K562 (cell line): ENCODE data around the gene FADS1. TPM values are rescaled to one million over a fixed set of nuclear protein-coding genes. Genes with fewer than 3 reads are reported as not detected.

Experiments used
- ATAC-seq: fragments of 200-7000 bp; cut with Tn5 transposase; 3 replicates; pipeline ENCODE4 v1.9.1; 2020; ENCODE audit warnings: moderate library complexity
- BruUV-seq: library from RNA; stranded (reverse); fragments of 400-500 nt; replicated peaks from 2 replicates; lab custom pipeline; 2021; lab: Mats Ljungman, UMichigan
- CTCF ChIA-PET: fragments of 300-600 bp; formaldehyde crosslinking; extraction: SDS; loops from one replicate; lab custom pipeline; 2021; ENCODE audit warnings: low intra/inter-chr PET ratio; lab: Yijun Ruan, JAX
- POLR2A ChIA-PET: fragments of 300-600, 350-650 bp; sonication (Branson Sonifier 250); formaldehyde crosslinking; extraction: SDS; loops from one replicate; lab custom pipeline; 2021; ENCODE audit warnings: antibody characterized with exemption, inconsistent platforms; lab: Yijun Ruan, JAX
- DNase-seq, 4 experiments: peaks; one replicate each; pipeline versions ENCODE4 v3.0.0 to v3.0.0-alpha.2; 2011 to 2018; ENCODE audit warnings: low spot score in 3 of 4, mixed read lengths in 3 of 4; ENCODE audit errors: extremely low read depth in 1 of 4
- FAIRE-seq: peaks from 2 replicates; lab custom pipeline; 2011; peaks lifted over from hg19 to GRCh38; lab: Jason Lieb, UNC
- H2AFZ ChIP-seq: 2 replicates; pipeline ENCODE4 v1.6.0; 2011; ENCODE audit warnings: low read depth, low read length, control low read depth, inconsistent platforms
- H3K27ac ChIP-seq: fragments of 200-600 bp; 3 replicates; pipeline ENCODE4 v1.8.0; 2011; ENCODE audit warnings: low read depth, mild to moderate bottlenecking, control low read depth, inconsistent platforms, low read length, moderate library complexity, mixed read lengths; ENCODE audit errors: extremely low read depth
- H3K27me3 ChIP-seq, 2 experiments: fragments of 300-600 bp in 1 of 2; 2 replicates in 1 of 2; 3 replicates in 1 of 2; pipeline versions ENCODE4 v1.6.0 to v1.8.0; 2011; ENCODE audit warnings: inconsistent platforms in 2 of 2, low read length in 2 of 2, mild to moderate bottlenecking in 1 of 2, mixed read lengths in 1 of 2, moderate library complexity in 1 of 2; ENCODE audit not compliant: control insufficient read depth in 2 of 2, insufficient read depth in 2 of 2
- H3K36me3 ChIP-seq: fragments of 300-600 bp; 3 replicates; pipeline ENCODE4 v1.8.0; 2011; ENCODE audit warnings: mild to moderate bottlenecking, low read length, inconsistent platforms; ENCODE audit not compliant: control insufficient read depth, insufficient read depth
- H3K4me1 ChIP-seq, 2 experiments: fragments of 200-600 bp in 1 of 2; replicated peaks in 1 of 2; 2 replicates in 1 of 2; 3 replicates in 1 of 2; pipeline versions ENCODE4 v1.5.1 to v1.8.0; 2011; ENCODE audit warnings: inconsistent platforms in 2 of 2, low read length in 2 of 2, mild to moderate bottlenecking in 1 of 2, mixed read lengths in 1 of 2, moderate library complexity in 1 of 2; ENCODE audit not compliant: control insufficient read depth in 2 of 2, insufficient read depth in 2 of 2
- H3K4me2 ChIP-seq: 2 replicates; pipeline ENCODE4 v1.6.1; 2011; ENCODE audit warnings: low read length, control low read depth, inconsistent platforms, mixed read lengths; ENCODE audit not compliant: insufficient read depth
- H3K4me3 ChIP-seq: fragments of 200-600 bp; sonication (generic), shearing (Covaris generic); 2 replicates; pipeline ENCODE4 v1.5.1; 2016; ENCODE audit warnings: control low read depth, inconsistent platforms
- H3K79me2 ChIP-seq: fragments of 200-600 bp; 3 replicates; pipeline ENCODE4 v1.8.0; 2011; ENCODE audit warnings: low read length, inconsistent platforms; ENCODE audit not compliant: control insufficient read depth, insufficient read depth
- H3K9ac ChIP-seq, 2 experiments: 2 replicates each; pipeline versions ENCODE4 v1.6.0 to v1.6.1; 2011; ENCODE audit warnings: low read depth in 2 of 2, low read length in 2 of 2, control low read depth in 1 of 2, inconsistent platforms in 1 of 2, mild to moderate bottlenecking in 1 of 2, mixed read lengths in 1 of 2; ENCODE audit not compliant: insufficient read depth in 1 of 2
- H3K9me1 ChIP-seq: one replicate; pipeline ENCODE4 v1.6.0; 2011; ENCODE audit warnings: inconsistent platforms, mild to moderate bottlenecking, low read length, moderate library complexity; ENCODE audit not compliant: control insufficient read depth, insufficient read depth
- H3K9me3 ChIP-seq: replicated peaks from 2 replicates; pipeline ENCODE4 v1.5.1; 2011; ENCODE audit warnings: low read depth, low read length, inconsistent platforms; ENCODE audit not compliant: control insufficient read depth, insufficient read depth
- H4K20me1 ChIP-seq: replicated peaks from 2 replicates; pipeline ENCODE4 v1.6.1; 2011; ENCODE audit warnings: low read length, inconsistent platforms, mixed read lengths; ENCODE audit not compliant: control insufficient read depth, insufficient read depth
- CSDE1 ChIP-seq, 2 experiments: fragments of 450-650 bp; IDR thresholded peaks; 2 replicates each; pipeline ENCODE4 v1.6.1; 2016; ENCODE audit warnings: mild to moderate bottlenecking in 1 of 2
- GABPB1 ChIP-seq: sonication (generic); formaldehyde crosslinking; IDR thresholded peaks from 2 replicates; pipeline ENCODE4 v1.8.0; 2022; ENCODE audit warnings: mild to moderate bottlenecking, missing genetic modification reagents
- GATA2 ChIP-seq: sonication (generic); formaldehyde crosslinking; IDR thresholded peaks from 2 replicates; pipeline ENCODE4 v1.4.0; 2020; ENCODE audit warnings: mild to moderate bottlenecking, missing genetic modification reagents
- MCM7 ChIP-seq, 2 experiments: fragments of 450-650 bp; IDR thresholded peaks; 2 replicates each; pipeline ENCODE4 v1.6.1; 2016 to 2018
- NONO ChIP-seq, 2 experiments: fragments of 200-400 bp in 1 of 2; fragments of 450-650 bp in 1 of 2; formaldehyde crosslinking in 1 of 2; IDR thresholded peaks; 2 replicates each; pipeline ENCODE4 v1.6.1; 2017; ENCODE audit warnings: low read depth in 2 of 2, mild to moderate bottlenecking in 2 of 2, moderate library complexity in 2 of 2, low read length in 1 of 2
- TSHZ1 ChIP-seq: fragments of 250-450 bp; sonication (Bioruptor Pico); IDR thresholded peaks from 2 replicates; pipeline ENCODE4 v1.4.0; 2020; ENCODE audit warnings: mild to moderate bottlenecking, moderate library complexity
- ZBTB2 ChIP-seq: fragments of 450-650 bp; IDR thresholded peaks from 2 replicates; pipeline ENCODE4 v1.6.1; 2016; ENCODE audit warnings: antibody characterized with exemption
- ZNF407 ChIP-seq: fragments of 450-650 bp; IDR thresholded peaks from 2 replicates; pipeline ENCODE4 v1.6.1; 2016; ENCODE audit warnings: low read depth
- WGBS: fragments of 100-300 bp; shearing (Covaris generic); methylation state at CpG from one replicate; pipeline ENCODE4 v1.1.6; 2016; ENCODE audit warnings: low coverage, mixed read lengths; ENCODE audit not compliant: insufficient coverage; ENCODE audit errors: missing lambda C conversion rate; 5-methylcytosine and 5-hydroxymethylcytosine counted together
- in situ Hi-C: fragments of 300-500 bp; cut with MboI; formaldehyde crosslinking; loops from 4 replicates; pipeline ENCODE4 v1.15.0; 2018; ENCODE audit warnings: inconsistent platforms, mixed read lengths
- intact Hi-C: fragments of 100-400 bp; cut with micrococcal nuclease; formaldehyde crosslinking; loops from 2 replicates; pipeline ENCODE4 v1.14.2; 2022
- polyA plus RNA-seq, 8 experiments: library from polyadenylated mRNA; depleted of rRNA in 4 of 8; stranded (reverse) in 5 of 8; unstranded in 3 of 8; fragments of >200 nt; fragmentation: Nextera tagmentation in 2 of 8; fragmentation: Illumina TruSeq in 1 of 8; extraction: Ambion mirVana in 2 of 8; extraction: Trizol in 1 of 8; gene quantifications; 2 replicates each; pipeline versions ENCODE4 v1.2.1 to v1.2.3, GENCODE V29; 2011 to 2014; ENCODE audit warnings: inconsistent platforms in 1 of 8, missing spikeins in 1 of 8
- total RNA-seq, 7 experiments: library from RNA; depleted of rRNA in 6 of 7; stranded (reverse); fragments of >200 nt in 6 of 7; fragmentation: Illumina TruSeq in 2 of 7; extraction: Trizol in 2 of 7; gene quantifications; 2 replicates each; pipeline versions ENCODE4 v1.2.1 to v1.2.3, GENCODE V29; 2011 to 2021; ENCODE audit warnings: low replicate concordance in 1 of 7

Gene FADS1
- total and polyA plus RNA-seq, 9 of the 15 experiments (the other 6 are each of a cell fraction or from before 2014, with no cell fraction given), result 110 to 864 (median 364) TPM

- Histone ChIP-seq H3K9me3 (no peaks in the 10 kb centered on the region), H3K4me3 (no peak overlapping the region), H3K79me2 (peaks cover 14% of the 10 kb centered on the region; the same call in 2 of the 3 replicates), H3K4me2 (no peak overlapping the region), H3K4me1 (peaks cover 16 to 42% of the 10 kb centered on the region in 2 experiments), H3K27ac (no peak overlapping the region), H3K9me1 (peaks cover 10% of the 10 kb centered on the region), H3K9ac (peak overlapping the region in 1 of 2 experiments; percentile 10; a peak in 1 of 4 replicates), H3K36me3 (no peaks in the 10 kb centered on the region), H3K27me3 (no peaks in the 10 kb centered on the region), H4K20me1 (no peaks in the 10 kb centered on the region), H2AFZ (no peak overlapping the region)
- FAIRE-seq, result no peak
- 67% methylated on average over 4 of the region's 4 CpGs for WGBS
- in situ Hi-C loops (no loop called here), intact Hi-C loops (no loop called here)
- BruUV-seq, result no TSS peak
- no peak for ATAC-seq
- ChIA-PET CTCF (no interaction called here), POLR2A (interaction anchor here (0.6 kb wide), 1 partner anchor 657 kb away, joined by 3 read pairs; no protein-coding TSS in a partner anchor)
- no peak for DNase-seq
- TF ChIP-seq ZNF407 (no peak), TSHZ1 (no peak), GABPB1 (CRISPR knock-in tag) (no peak), MCM7 (IDR thresholded peaks at IDR 0.05) (no peak), CSDE1 (IDR thresholded peaks at IDR 0.05) (no peak), NONO (IDR thresholded peaks at IDR 0.05; ENCODE audit: low read depth in 2 of 2, low read length in 1 of 2) (no peak), ZBTB2 (no peak), GATA2 (no peak)
These were observed 13.0 kb upstream of the FADS1 start for GRCh38 chr11:61829806-61830205.
